ENCODE measurements around the gene BOLL. TPM values are rescaled to one million over a fixed set of nuclear protein-coding genes. Genes with fewer than 3 reads are reported as not detected.

Gene BOLL
- total RNA-seq, 1 experiment from 2014 or later = not detected

GRCh38 chr2:197713271-197713670 is 71.8 kb downstream of the BOLL start:
- H3K9me3 Mint-ChIP-seq = no peaks in the 10 kb centered on the region
- Histone ChIP-seq H2BK20ac (ENCODE audit: low read depth, low read length, poor library complexity, severe bottlenecking) (no peak overlapping the region), H2BK120ac (ENCODE audit: low read depth, low read length, poor library complexity, severe bottlenecking) (no peak overlapping the region), H3K4ac (ENCODE audit: low read depth, low read length) (no peak overlapping the region), H4K8ac (replicated peaks; ENCODE audit: insufficient read length, low read depth, low read length) (no peak overlapping the region), H3K9ac (ENCODE audit: extremely low read depth, insufficient read length, low read length) (no peak overlapping the region), H4K91ac (ENCODE audit: insufficient read length, low read depth, low read length) (no peak overlapping the region), H3K14ac (ENCODE audit: insufficient read depth, low read length) (no peak overlapping the region), H3K9me3 (ENCODE audit: control insufficient read depth, low read depth, low read length) (no peaks in the 10 kb centered on the region), H2AK5ac (ENCODE audit: insufficient read length, low read length) (no peak overlapping the region), H4K20me1 (ENCODE audit: control insufficient read depth, insufficient read depth, insufficient read length) (peaks cover 3% of the 10 kb centered on the region), H3K18ac (ENCODE audit: insufficient read length, low read depth, low read length) (no peak overlapping the region), H3K23ac (ENCODE audit: insufficient read length, low read depth, low read length) (no peak overlapping the region), H3K27ac (ENCODE audit: insufficient read length, low read depth, low read length) (no peak overlapping the region), H3K56ac (ENCODE audit: insufficient read length, low read depth, low read length) (no peak overlapping the region), H3K23me2 (ENCODE audit: insufficient read length, low read depth, low read length, poor library complexity, severe bottlenecking) (no peaks in the 10 kb centered on the region), H2BK15ac (ENCODE audit: low read depth, low read length) (no peak overlapping the region), H3T11ph (ENCODE audit: low read length) (no peak overlapping the region), H3K4me1 (ENCODE audit: insufficient read depth, low read length) (no peaks in the 10 kb centered on the region; the same call in 1 of the 2 replicates), H2BK5ac (ENCODE audit: insufficient read length, low read length) (no peak overlapping the region), H2BK12ac (ENCODE audit: insufficient read length, low read depth, low read length) (no peak overlapping the region), H2AFZ (ENCODE audit: low read length) (no peak overlapping the region), H4K5ac (ENCODE audit: insufficient read length, low read depth, low read length) (no peak overlapping the region), H3K27me3 (ENCODE audit: insufficient read depth, low read length) (no peaks in the 10 kb centered on the region), H3K79me1 (ENCODE audit: insufficient read depth, low read depth, low read length, poor library complexity, severe bottlenecking) (no peaks in the 10 kb centered on the region), H3K4me2 (ENCODE audit: insufficient read depth, insufficient read length, low read length) (no peak overlapping the region), H3K79me2 (ENCODE audit: insufficient read depth, low read length) (peaks cover 16% of the 10 kb centered on the region; the same call in 1 of the 2 replicates)
- no peak for TF ChIP-seq CTCF (conservative IDR thresholded peaks at IDR 0.05)
- H3K4me1 Mint-ChIP-seq = peaks cover 12 to 15% of the 10 kb centered on the region in 2 experiments
- no CpG with 5 or more reads among the region's 3 CpGs for WGBS (ENCODE audit: extremely low coverage, insufficient read length, low lambda C conversion rate)
- no peak overlapping the region for H3K4me3 Mint-ChIP-seq
- H3K27me3 Mint-ChIP-seq (ENCODE audit: low read depth) = no peaks in the 10 kb centered on the region
- no peak overlapping the region for H3K27ac Mint-ChIP-seq
- H3K36me3 Mint-ChIP-seq (ENCODE audit: insufficient read depth in 1 of 3, low read depth in 3 of 3) = peaks cover 0 to 19% (median 16%) of the 10 kb centered on the region in 3 experiments; a peak in 5 of 7 replicates
- DNase-seq = no peak

Measured in H9 (cell line).